ENCODE data around the gene INSRR.

DNA sequence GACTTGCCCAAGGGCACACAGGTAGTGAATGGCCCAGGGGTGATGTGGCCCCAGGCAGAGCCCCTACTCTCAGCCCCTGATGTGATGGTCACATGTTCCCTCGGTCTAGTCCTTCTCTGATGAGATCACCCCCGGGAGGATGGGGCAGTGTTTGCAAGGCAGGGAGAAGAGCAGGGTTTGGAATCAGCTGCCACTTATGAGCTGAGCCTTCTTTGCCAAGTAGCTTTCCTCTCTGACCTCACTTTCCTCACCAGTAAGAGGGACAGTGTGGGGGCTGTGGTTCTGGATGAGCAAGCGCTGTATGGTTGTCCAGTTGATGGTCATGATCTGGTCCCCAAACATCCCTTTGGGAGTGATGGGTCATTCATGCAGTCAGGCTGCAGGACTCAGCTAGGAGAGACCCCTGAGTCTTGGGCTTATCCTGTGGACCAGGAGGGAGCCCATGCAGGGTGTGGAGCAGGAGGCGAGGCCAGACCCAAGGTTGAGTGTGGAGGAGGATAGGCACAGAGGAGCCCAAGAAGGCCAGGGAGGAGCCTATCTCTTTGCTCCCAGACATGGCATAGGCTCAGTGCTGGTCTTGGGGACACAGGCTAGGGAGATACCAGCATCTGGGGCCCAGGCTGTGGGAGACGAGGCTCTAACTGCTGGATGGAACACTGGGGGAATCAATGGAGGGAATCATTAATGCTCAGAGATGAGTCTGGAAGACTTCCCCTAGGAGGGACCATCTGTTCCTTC, 18.7 kb upstream of the INSRR start:
- TF ChIP-seq, protein P1, sequence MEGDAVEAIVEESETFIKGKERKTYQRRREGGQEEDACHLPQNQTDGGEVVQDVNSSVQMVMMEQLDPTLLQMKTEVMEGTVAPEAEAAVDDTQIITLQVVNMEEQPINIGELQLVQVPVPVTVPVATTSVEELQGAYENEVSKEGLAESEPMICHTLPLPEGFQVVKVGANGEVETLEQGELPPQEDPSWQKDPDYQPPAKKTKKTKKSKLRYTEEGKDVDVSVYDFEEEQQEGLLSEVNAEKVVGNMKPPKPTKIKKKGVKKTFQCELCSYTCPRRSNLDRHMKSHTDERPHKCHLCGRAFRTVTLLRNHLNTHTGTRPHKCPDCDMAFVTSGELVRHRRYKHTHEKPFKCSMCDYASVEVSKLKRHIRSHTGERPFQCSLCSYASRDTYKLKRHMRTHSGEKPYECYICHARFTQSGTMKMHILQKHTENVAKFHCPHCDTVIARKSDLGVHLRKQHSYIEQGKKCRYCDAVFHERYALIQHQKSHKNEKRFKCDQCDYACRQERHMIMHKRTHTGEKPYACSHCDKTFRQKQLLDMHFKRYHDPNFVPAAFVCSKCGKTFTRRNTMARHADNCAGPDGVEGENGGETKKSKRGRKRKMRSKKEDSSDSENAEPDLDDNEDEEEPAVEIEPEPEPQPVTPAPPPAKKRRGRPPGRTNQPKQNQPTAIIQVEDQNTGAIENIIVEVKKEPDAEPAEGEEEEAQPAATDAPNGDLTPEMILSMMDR (IDR thresholded peaks at IDR 0.05): no peak
- TF ChIP-seq POLR2AphosphoS5 (IDR thresholded peaks at IDR 0.05) (no peak), POLR2A (IDR thresholded peaks at IDR 0.05) (no peak)

All from suprapubic skin (tissue), 4 donors.